Measurements from ENCODE around the gene PPP4R2.

PPP4R2 gene

GRCh38 chr3:73069775-73070444, 73.3 kb downstream of the PPP4R2 start:
- no peak for DNase-seq (ENCODE audit: low read depth)

DNA sequence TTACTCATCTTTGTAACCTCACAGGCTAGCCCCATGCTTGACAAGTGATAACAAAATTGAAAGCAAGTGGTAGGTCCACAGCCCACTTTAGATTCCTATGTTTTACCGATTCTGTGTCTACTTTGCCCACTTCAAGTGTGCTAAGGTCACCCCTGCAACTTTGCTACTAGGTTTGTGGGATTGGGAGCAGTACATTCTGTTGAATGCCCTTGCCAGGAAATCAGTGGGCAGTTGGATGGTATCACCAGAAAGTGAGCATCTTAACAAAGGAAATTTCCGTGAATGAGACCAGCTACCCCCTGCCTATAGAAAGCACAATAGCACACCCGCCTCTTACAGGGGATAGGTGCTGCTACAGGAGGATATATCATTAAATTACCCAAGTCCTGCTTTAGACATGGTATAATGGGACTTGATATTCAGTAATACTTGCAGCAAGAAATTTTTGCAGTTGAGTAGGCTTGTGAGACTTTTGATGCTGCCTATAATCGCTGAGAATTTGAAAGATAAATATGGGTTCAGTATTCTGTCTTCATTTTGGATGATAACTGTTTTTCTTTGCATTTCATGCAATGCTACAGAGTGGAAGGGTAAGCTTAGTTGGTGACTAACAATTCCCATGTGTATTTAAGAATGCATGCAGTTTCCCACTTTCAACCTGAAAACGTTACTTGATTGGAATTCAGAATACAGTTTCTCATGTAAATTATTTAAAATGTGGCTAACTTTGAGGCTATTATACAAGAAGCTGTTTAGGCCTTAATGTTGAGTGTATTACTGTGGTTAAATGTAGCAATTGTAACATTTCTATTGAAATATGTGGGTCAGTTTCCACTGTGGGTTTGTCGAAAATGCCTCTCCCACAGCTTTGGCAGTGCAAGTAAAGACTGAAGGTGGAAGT, 74.3 kb downstream of the PPP4R2 start:
- no peak for DNase-seq (ENCODE audit: low read depth)

GRCh38 chr3:73071952-73072351, 75.3 kb downstream of the PPP4R2 start:
- no peak for DNase-seq (ENCODE audit: low read depth)

- no peak for DNase-seq (ENCODE audit: low read depth)
These were observed 76.0 kb downstream of the PPP4R2 start for GRCh38 chr3:73072634-73073033.

- DNase-seq (ENCODE audit: low read depth): no peak
These were observed 76.6 kb downstream of the PPP4R2 start for GRCh38 chr3:73073091-73073707.

DNA sequence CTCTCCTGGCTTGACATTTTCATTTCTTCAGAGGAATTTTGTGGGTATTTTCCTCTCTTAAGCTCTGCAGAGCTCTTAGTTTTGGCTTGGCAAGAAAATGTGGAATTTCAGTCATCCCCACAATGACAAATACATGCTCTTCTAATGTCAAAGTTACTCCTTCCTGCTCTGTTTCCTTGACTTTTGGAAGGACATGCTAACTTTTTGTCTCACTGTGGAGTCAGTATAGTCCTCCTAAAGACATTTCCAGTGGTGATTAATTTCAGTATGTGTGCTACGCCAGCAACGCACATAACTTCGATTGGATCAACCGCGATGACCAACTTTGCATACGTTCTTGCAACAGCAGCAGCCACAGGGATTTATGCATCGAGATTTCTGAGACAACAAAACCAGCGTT, 78.2 kb downstream of the PPP4R2 start:
- no peak for DNase-seq (ENCODE audit: low read depth)

DNA sequence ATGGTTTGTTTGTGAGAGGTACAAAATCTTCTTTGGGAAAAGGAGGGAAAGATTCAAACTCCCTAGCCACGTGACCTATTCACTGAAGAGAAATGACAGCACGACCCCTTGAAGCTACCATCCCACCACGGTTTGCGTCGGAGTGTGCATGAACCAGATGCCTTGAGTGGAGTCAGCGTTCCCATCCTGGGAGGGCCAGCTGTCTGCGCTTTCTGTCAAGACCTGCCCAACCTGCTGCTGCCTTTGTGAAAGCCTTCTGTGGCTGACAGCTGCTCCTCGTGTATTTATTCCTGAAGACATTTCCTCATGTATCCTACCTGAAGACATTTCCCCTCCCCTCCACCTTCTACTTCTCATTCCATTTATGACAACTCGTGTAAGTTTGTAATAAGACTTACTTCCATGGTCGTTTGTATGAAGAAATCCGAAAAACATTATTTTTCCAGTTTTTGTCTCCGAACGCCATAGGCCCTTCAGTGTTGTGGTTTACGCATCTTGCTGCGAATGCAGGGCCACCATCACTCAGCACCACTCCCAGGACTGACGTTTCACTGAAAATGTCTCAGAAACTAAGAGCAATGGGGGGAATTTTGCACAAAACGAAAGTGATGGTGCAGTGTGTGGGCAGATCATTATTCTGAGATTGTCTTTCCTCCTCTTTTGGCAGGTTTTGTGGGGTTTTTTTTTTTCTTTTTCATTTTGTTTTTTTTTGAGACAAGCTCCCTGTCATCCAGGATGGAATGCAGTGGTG, 83.8 kb downstream of the PPP4R2 start:
- DNase-seq (ENCODE audit: low read depth): no peak

DNA sequence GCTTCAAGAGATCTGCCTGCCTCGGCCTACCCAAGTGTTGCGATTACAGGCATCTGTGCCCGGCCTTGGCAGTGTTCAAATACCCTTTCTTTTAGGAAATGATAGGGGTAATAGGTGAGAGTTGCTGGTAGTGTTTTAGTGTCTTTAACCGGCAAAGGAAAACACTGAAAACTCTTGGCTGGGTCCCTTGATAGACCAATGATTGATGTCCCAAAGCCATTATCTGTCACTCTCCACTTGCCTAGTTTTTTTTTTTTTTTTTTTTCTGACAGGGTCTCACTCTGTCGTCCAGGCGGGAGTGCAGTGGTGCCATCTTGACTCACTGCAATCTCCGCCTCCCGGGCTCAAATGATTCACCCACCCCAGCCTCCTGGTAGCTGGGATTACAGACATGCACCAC, 84.5 kb downstream of the PPP4R2 start:
- DNase-seq (ENCODE audit: low read depth): no peak

DNA sequence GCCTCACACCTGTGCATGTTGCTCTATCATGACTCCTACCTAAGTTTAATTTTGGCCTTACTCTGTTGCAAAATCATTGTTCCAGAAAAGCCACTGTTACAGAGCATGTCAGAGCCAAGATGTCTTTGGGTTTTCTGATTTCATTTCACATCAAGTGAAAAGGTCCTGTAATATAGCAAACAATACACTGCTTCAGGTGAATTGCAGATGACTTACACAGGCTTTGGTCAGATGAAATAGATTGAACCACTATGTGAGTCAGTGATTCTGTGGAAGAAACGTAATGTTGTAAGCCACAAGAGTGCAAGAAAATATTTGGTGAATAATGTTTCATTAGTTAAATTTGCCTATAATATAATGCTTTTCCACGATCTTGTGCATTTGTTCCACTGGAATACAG, 87.6 kb downstream of the PPP4R2 start:
- no peak for DNase-seq (ENCODE audit: low read depth)

DNA sequence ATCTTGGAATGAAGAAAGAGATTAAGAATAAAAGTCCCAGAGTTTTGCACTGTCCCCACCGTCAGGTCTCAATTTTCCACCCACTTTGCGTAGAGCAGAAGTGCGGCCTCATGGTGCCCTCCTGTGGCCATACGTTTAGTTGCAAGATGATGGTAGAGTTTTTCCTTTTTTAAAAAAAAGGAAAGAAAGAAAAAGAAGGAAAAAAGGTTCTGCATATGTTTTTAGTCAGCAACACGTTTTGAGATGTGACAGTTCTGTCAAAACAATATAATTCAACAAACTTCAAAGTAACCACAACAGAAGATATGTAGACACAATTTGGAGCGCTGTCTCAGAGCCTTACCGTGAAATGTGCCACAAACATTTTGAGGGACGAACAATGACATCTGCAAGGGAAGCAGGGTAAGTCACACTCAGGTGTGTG, 89.5 kb downstream of the PPP4R2 start:
- DNase-seq (ENCODE audit: low read depth): no peak

DNA sequence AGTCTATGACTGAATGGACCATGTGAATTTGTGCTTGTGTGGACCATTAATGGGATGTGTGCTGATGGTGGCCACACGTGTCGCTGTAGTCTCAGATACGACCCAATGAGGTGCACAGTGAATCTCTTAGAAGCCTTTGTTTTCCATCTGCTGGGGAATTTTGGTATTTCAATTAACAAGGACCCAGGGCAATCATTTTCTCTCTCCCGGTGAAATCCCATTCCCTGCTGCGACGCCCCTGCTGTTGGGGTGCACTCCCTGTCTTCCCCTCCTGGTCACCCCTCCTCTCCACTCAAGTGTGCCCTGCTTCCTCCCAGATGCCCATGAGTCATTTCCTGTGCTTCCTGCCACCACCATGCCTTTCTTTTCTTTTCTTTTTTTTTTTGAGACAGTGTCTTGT, 97.5 kb downstream of the PPP4R2 start:
- DNase-seq (ENCODE audit: low read depth): no peak

DNA sequence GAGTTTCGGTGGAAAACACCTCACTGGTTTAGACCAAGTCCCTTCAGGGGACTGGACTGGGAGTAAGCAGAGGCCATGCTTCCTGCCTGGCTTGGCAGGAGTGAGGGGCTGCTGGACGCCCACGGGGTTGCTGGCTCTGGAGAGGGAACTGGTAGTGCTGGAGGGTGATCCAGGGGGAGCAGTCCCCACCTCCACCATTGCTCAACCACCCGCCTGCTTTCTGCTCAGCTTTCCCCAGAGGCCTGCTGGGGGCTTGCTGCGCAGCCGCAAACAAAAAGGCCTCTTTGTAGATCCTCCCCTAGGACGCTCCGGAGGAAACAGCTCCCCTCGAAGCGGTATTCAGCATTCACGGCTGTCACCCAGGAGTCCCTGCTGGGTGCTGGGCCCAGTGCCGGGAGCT, 98.3 kb downstream of the PPP4R2 start:
- DNase-seq (ENCODE audit: low read depth): no peak

DNA sequence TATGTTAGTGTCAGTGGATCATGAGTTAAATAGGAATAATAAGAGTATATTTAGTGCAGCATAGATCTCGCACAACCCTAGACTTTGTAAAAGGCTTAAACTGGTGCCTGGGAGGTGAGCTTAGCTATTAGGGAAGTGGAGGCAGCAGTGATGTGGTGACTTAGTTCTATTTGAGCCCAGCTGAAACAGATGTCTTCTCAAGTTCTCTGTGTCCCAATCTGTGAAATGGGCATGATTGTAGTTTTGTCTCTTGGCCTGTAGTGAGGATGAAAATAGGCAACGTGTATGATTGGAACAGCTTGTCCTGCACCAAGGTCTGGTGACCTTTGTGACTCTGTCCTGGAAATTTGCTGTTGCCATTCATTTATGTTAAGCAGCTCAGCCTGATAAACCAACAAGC, 99.6 kb downstream of the PPP4R2 start:
- DNase-seq (ENCODE audit: low read depth): no peak

GRCh38 chr3:73098026-73098425, 101.4 kb downstream of the PPP4R2 start:
- DNase-seq (ENCODE audit: low read depth): no peak

- DNase-seq (ENCODE audit: low read depth): no peak
These were observed 102.3 kb downstream of the PPP4R2 start for GRCh38 chr3:73098873-73099272.

DNA sequence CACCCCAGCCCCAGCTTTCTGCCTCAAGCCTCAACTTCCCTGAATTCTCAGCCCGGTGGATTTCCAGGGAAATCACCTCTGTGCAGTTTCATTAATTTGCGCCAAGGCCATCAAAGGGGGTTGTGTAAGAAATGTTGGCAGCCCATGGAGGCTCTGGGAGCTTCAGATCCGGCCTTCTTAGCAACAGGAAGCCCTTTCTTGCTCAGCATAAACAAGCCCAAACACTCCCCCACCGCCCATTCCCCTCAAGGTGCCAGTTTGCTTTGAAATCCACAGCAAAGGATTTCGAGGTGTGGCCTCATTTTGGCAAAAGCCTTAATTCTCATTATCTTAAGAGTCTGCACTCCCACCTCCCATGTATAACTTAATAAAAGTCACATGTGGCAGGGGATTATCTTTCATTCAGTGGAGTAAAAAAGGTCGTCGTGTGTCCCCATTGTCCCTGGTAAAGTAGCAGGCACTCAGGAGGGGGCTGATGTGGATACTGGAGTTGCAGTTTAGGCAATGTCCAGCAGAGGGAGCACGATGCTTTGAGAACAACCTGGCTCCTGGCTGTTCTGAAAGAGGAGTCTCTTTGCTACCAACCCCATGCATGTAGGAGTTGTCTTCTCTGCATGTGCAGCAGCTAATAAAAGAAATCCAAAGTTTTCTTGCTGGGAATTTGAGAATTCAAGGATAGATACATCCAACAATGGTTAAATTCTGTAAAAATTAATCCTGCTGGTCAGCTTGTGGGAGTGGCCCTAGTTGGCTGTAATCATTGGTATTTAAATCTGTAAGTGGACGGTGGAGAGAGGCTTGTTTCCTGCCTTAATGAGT, 104.3 kb downstream of the PPP4R2 start:
- DNase-seq (ENCODE audit: low read depth): peak; percentile 40

- no peak for DNase-seq (ENCODE audit: low read depth)
These were observed 105.3 kb downstream of the PPP4R2 start for GRCh38 chr3:73101881-73102280.

DNA sequence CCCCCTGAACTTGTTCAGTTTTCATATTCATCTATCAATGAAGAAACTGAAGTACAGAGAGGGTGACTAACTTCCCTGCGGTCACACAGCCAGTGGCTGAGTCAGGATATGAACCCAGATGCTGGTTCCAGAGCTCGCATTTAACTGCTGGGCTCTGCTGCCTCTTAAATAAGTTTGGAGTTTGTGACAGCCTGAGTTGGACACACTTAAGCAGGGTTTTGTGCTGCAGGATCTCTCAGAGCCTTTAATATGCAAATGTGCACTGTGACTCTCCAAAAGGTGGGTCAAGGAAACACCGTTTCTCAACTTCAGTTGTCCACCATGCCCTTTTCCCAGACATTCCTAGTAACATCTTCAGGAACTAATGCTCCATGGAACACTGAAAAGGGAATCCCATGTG, 110.6 kb downstream of the PPP4R2 start:
- no peak for DNase-seq (ENCODE audit: low read depth)

DNA sequence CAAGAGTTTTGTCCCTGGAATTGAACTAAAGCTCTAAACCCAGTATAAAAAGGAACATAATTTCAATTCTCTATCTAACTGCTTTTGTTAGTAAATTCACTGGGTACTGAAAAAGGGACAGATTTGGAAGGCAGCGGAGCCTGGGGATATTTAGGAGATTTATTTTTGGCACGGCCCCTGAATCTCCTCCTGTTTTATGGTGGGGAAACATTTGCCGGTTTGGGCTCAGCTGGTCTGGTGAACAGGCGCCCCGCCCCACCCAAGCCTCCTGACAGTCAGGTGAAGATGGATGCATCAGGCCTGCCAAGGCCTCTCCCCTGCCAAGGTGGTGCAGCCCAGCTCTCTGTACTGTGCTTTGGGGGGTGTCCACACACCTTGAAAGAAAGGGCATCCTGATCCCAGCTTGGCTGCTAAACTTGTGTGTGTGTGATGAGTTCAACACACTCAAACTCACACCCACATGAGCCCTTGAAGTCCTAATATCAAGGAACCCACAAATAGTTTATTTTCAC, 111.1 kb downstream of the PPP4R2 start:
- no peak for DNase-seq (ENCODE audit: low read depth)

DNA sequence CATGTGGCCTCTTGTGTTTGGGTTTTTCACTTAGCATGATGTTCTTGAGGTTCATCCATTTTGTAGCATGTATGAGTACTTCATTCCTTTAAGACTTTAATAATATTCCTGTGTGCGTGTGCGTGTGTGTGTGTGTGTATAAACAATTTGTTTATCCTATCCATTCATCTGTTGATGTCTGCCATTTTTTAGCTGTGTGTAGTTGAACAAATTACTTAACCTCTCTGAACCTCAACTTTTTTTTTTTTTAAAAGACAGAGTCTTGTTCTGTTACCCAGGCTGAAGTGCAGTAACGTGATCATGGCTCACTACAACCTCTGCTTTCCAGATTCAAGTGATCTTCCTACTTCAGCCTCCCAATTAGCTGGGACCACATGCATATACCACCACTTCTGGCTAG, 112.1 kb downstream of the PPP4R2 start:
- no peak for DNase-seq (ENCODE audit: low read depth)

DNA sequence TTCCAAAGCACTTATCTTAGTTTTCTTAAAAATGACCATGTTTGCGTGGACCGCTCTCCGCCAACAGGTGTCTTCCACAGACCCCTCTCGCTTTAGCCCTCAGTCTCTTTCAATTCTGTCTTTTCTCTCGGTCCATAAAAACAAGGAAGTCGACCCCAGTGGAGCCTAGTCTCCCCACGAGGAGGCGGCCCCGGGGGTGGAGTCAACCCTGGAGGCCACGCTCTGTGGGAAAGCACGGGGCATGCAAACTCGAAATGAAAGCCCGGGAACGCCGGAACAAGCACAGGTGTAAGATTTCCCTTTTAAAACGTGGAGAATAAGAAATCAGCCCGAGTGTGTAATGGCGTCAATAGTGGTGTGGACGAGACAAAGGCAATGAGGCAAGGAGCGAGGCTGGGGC, 113.9 kb downstream of the PPP4R2 start:
- no peak for DNase-seq (ENCODE audit: low read depth)
